ENCODE measurements around the gene NXT1. TPM values are rescaled to one million over a fixed set of nuclear protein-coding genes. Genes with fewer than 3 reads are reported as not detected.

Gene NXT1
- total RNA-seq, 1 donor = 18.5 TPM

- no peak for TF ChIP-seq CTCF (IDR thresholded peaks at IDR 0.05; ENCODE audit: extremely low read depth, low read depth, low read length)
- Histone ChIP-seq H3K4me3 (ENCODE audit: insufficient read depth, low read length) (peak overlapping the region; percentile 4), H4K20me1 (ENCODE audit: insufficient read depth, low read length) (peaks cover 22% of the 10 kb centered on the region), H3K4me1 (ENCODE audit: insufficient read depth, low read length) (peaks cover 35% of the 10 kb centered on the region), H3K27ac (ENCODE audit: low read depth, low read length) (peak overlapping the region; percentile 74), H3K9me3 (ENCODE audit: low read depth, low read length) (no peaks in the 10 kb centered on the region), H3K36me3 (ENCODE audit: insufficient read depth, low read length) (peaks cover 8% of the 10 kb centered on the region), H3K27me3 (ENCODE audit: insufficient read depth, low read length) (no peaks in the 10 kb centered on the region), H3K4me2 (ENCODE audit: insufficient read depth, low read length) (peak overlapping the region; percentile 56), H2AFZ (ENCODE audit: low read length) (no peak overlapping the region), H3K79me2 (ENCODE audit: insufficient read depth, low read length) (peaks cover 61% of the 10 kb centered on the region)
- no peak for DNase-seq (ENCODE audit: insufficient read length, low spot score, missing footprints)
Measured at GRCh38 chr20:23399568-23400241, 49.1 kb downstream of the NXT1 start.

- Histone ChIP-seq H3K9me3 (ENCODE audit: low read depth, low read length) (no peaks in the 10 kb centered on the region), H4K20me1 (ENCODE audit: insufficient read depth, low read length) (peaks cover 30% of the 10 kb centered on the region)
Measured at GRCh38 chr20:23401051-23401450, 50.5 kb downstream of the NXT1 start.

GRCh38 chr20:23403751-23404150 lies 53.2 kb downstream of the NXT1 start:
- Histone ChIP-seq H3K4me3 (ENCODE audit: insufficient read depth, low read length) (no peak overlapping the region), H2AFZ (ENCODE audit: low read length) (no peak overlapping the region), H3K4me2 (ENCODE audit: insufficient read depth, low read length) (no peak overlapping the region), H3K9me3 (ENCODE audit: low read depth, low read length) (no peaks in the 10 kb centered on the region), H3K4me1 (ENCODE audit: insufficient read depth, low read length) (peaks cover 19% of the 10 kb centered on the region), H4K20me1 (ENCODE audit: insufficient read depth, low read length) (peaks cover 24% of the 10 kb centered on the region), H3K27ac (ENCODE audit: low read depth, low read length) (no peak overlapping the region), H3K79me2 (ENCODE audit: insufficient read depth, low read length) (peaks cover 81% of the 10 kb centered on the region), H3K27me3 (ENCODE audit: insufficient read depth, low read length) (no peaks in the 10 kb centered on the region), H3K36me3 (ENCODE audit: insufficient read depth, low read length) (no peaks in the 10 kb centered on the region)
- no peak for TF ChIP-seq CTCF (IDR thresholded peaks at IDR 0.05; ENCODE audit: extremely low read depth, low read depth, low read length)
- DNase-seq (ENCODE audit: insufficient read length, low spot score, missing footprints) = no peak

More at GRCh38 chr20:23401051-23401450, 50.5 kb downstream of the NXT1 start:
- H3K4me3 ChIP-seq (ENCODE audit: insufficient read depth, low read length) = no peak overlapping the region
- DNase-seq (ENCODE audit: insufficient read length, low spot score, missing footprints) = no peak
- H3K4me2 ChIP-seq (ENCODE audit: insufficient read depth, low read length) = no peak overlapping the region
- no peaks in the 10 kb centered on the region for H3K27me3 ChIP-seq (ENCODE audit: insufficient read depth, low read length)
- TF ChIP-seq CTCF (IDR thresholded peaks at IDR 0.05; ENCODE audit: extremely low read depth, low read depth, low read length) = no peak
- peaks cover 66% of the 10 kb centered on the region for H3K79me2 ChIP-seq (ENCODE audit: insufficient read depth, low read length)
- no peak overlapping the region for H3K27ac ChIP-seq (ENCODE audit: low read depth, low read length)
- no peaks in the 10 kb centered on the region for H3K36me3 ChIP-seq (ENCODE audit: insufficient read depth, low read length)
- H2AFZ ChIP-seq (ENCODE audit: low read length) = no peak overlapping the region
- peaks cover 35% of the 10 kb centered on the region for H3K4me1 ChIP-seq (ENCODE audit: insufficient read depth, low read length)

- Histone ChIP-seq H3K9me3 (ENCODE audit: low read depth, low read length) (no peaks in the 10 kb centered on the region), H3K4me2 (ENCODE audit: insufficient read depth, low read length) (no peak overlapping the region), H2AFZ (ENCODE audit: low read length) (no peak overlapping the region), H3K27me3 (ENCODE audit: insufficient read depth, low read length) (no peaks in the 10 kb centered on the region), H3K27ac (ENCODE audit: low read depth, low read length) (no peak overlapping the region), H3K36me3 (ENCODE audit: insufficient read depth, low read length) (no peaks in the 10 kb centered on the region), H3K79me2 (ENCODE audit: insufficient read depth, low read length) (peaks cover 81% of the 10 kb centered on the region), H4K20me1 (ENCODE audit: insufficient read depth, low read length) (peaks cover 21% of the 10 kb centered on the region), H3K4me1 (ENCODE audit: insufficient read depth, low read length) (peaks cover 17% of the 10 kb centered on the region), H3K4me3 (ENCODE audit: insufficient read depth, low read length) (no peak overlapping the region)
- no peak for TF ChIP-seq CTCF (IDR thresholded peaks at IDR 0.05; ENCODE audit: extremely low read depth, low read depth, low read length)
- DNase-seq (ENCODE audit: insufficient read length, low spot score, missing footprints) = no peak
Measured at GRCh38 chr20:23404196-23404595, 53.6 kb downstream of the NXT1 start.

Small RNA genes lying within 50 kb of the gene (small RNA-seq; reads per million reads assigned to genes)
- gene RNA5SP479 = not detected

Other genes starting within 250 kb of the NXT1 start
- 13.0 and 14.5 TPM in 2 replicates for gene GZF1, start 11.4 kb downstream of the NXT1 start, total RNA-seq
- 9.4 and 14.1 TPM in 2 replicates for gene NAPB, start 70.7 kb downstream of the NXT1 start, total RNA-seq
- gene CSTL1, start 88.9 kb downstream of the NXT1 start, total RNA-seq = 0.59 TPM in 1 of 2 replicates, not detected in the other
- not detected in 2 replicates for gene CST11, start 102.1 kb downstream of the NXT1 start, total RNA-seq
- not detected in 2 replicates for gene CST8, start 140.3 kb downstream of the NXT1 start, total RNA-seq
- gene CST9L, start 217.7 kb downstream of the NXT1 start, total RNA-seq = not detected in 2 replicates